HG02610 (cell line): ENCODE results near the gene PTBP1.
A peak's percentile ranks its signal among the peaks of the same experiment; 100 is the strongest.

Source experiments
- ATAC-seq: cut with Tn5 transposase; IDR thresholded peaks from one replicate; pipeline ENCODE4 v1.9.1; 2021; ENCODE audit warnings: mild to moderate bottlenecking, moderate library complexity; ENCODE audit not compliant: unreplicated experiment

Gene PTBP1

GRCh38 chr19:795691-796581 lies 1.3 kb upstream of the PTBP1 start:
- no peak for ATAC-seq

- peak; percentile 35 for ATAC-seq
These were observed 519 bp downstream of the PTBP1 start for GRCh38 chr19:797528-798414.

DNA sequence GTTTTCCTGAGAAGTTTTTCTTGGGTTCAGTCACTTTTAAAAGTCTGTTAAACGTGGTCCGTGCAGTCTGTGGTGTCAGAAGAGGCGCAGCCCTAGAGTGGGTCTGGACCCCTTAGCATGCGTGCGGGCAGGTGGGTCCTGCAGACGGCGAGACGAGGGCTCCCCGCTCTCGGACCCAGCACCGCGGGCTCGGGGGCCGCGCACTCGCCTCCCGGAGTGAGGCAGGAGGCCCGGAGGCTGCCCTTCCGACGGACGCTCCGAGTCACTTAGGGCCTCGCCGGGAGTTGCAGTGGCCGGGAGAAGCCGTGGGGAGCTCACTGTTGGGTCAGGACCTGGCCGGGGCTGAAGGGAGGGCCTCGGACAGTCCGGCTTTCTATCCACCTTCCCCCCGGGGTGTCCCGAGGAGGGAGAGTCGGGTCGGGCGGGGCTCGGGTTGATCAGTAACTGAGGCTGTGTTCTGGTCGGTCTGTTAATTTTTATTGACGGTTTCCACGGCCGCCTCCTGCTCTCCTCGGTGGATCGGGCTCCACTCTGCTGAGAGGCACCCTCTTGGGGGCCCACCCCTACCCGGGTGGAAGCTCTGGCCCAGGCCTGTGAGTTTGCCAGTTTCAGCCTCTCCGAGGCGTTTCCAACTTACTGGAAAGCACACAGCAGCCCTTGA lies 1.3 kb downstream of the PTBP1 start:
- no peak for ATAC-seq

DNA sequence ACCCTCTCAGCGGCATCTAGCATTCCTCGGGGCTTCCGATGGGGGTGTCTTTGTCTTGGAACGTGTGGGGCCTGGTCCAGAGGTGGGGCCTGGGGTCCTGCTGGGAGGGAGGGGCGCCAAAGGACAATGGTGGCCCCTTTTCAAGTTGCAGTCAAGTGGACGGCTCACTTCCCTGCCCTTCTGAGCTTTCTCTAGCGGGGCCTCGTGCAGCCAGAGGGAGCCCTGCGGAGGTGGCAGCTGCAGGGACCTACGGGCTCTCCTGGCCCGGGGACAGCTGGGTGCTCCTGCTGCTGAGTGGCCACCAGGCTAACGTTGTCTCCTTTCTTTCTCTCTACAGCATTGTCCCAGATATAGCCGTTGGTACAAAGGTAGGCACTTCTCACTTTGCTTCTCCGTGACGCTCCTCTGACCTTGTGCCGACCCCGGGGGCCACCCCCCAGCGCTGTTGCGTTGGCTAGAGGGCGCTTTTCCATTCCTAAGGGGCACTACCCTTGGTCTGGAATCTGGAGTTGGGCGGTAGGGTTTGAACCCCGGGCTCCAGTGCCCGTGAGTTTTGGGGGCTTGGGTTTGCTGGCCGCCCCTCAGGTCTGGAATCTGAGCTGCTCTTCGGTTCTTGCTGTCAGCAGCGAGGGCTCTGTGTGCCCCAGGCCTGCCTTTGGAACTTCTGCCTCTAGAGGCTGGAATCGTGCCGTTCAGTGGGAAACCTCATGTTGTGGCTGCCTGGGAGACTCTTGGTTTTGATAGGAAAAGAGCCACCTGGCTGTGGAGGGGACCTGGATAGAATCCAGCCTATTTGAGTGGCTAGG lies 2.0 kb downstream of the PTBP1 start:
- ATAC-seq: no peak

GRCh38 chr19:800360-801029 lies 3.2 kb downstream of the PTBP1 start:
- ATAC-seq: no peak

DNA sequence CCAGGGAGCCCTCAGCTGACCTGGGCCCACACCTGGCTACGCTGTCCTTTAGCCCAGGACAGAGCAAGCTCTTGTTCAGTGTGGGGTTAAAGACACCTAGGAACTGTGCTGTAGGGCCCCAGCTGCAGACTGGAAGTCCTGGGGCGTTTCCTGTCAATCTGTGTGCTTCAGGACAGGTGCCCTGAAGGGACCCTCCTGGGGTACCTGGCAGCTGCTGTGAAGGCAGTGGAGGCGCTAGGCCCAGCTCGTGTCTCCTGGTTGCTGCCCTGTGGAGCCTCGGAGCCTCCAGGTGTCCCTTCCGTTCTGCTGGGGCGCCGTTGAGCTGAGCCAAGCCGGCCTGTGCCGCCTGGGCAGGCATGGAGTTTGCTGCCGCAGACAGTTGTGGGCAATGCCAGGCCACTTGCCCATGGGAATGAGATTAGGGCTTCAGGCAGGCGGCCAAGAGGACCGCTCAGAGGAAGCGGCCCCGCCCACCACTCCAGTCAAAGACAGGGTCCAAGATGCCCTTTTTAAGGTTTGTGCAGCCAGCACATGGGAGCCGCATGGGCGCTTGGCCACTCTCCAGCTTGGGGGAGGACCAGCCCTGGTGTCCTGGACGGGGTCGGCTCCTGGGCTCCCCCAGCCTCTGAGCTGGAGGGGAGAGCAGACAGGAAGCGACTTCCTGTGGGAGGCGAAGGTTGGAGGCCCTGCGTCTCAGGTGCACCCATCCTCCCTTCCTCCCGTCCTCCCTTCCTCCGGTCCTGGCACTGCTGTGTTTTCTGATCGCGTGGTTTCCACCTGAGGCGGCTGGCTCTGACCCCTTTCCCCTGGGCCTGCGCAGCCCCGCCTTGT lies 4.0 kb downstream of the PTBP1 start:
- no peak for ATAC-seq

DNA sequence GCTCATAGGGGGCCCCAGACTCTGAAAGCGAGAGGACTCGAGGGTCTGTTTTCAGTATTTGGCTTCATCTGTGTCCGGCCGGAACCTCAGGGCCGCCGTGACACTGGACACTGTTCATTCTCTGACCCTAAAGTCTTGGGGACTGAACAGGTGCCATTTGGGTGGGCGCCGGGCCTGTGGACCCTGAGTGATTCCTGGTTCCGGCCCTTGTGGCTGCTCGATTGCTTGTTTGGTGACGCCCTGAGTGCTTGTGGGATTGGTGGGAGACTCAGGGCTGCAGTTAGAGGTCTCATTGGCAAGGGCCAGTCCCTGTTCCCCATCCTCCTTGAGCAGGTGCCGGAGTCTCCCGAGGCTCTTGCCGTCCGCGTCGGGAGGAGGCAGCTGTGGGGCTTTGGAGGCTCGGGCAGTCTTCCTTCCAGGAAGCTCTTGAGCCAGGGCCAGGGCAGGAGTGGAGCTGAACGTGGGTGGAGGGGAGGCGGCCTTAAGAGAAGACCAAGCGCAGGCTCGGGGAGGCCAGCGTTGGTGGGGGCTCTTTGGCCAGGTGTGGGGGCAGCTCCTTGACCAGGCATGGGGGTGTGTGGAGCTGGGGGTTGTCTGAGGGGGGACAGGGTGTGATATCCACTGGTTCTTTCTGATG lies 4.7 kb downstream of the PTBP1 start:
- ATAC-seq: no peak

GRCh38 chr19:802498-803098 lies 5.3 kb downstream of the PTBP1 start:
- no peak for ATAC-seq

DNA sequence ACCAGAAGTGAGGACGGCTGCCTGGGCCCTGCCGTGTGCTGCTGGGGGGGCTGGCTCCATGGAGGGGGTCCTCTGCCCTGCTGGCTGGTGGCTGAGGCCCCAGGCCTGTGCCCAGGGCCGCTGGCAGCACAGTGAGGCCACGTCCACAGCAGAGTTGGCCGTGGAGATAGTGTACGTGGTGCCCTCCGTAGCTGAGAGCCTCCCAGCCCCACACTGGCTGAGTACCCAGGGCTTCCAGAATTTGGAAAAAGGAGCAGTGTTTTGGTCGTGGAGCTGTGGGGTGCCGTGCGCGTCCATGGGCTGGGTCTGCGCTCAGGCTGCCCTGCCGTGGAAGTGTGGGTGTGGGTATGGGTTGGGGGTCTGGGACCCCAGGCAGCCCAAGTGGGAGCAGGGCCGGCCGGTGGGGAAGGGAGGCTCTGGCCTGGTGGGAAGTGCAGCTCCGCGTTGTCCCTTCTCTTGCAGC lies 5.9 kb downstream of the PTBP1 start:
- ATAC-seq: no peak

DNA sequence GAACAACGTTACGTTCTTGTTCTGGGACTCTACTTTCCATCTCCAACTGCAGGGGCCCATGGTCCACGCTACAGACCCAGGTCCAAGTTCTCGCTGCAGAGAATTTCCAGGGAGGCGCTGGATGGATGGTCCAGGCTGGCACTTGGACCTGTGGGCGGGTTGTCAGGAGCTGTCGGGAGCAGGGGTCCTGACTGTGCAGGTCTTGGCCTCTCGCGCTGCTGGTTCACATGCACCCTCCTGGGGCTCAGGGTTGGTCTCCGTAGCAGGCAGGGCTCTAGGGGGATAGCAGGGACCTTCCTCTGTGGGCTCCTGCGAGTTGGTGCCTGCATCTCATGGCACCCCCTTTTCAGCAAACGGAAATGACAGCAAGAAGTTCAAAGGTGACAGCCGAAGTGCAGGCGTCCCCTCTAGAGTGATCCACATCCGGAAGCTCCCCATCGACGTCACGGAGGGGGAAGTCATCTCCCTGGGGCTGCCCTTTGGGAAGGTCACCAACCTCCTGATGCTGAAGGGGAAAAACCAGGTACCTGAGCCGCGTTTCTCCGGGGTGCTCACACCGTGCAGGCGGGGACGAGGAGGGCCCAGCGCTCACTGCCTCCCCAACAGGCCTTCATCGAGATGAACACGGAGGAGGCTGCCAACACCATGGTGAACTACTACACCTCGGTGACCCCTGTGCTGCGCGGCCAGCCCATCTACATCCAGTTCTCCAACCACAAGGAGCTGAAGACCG lies 6.6 kb downstream of the PTBP1 start:
- ATAC-seq: no peak

DNA sequence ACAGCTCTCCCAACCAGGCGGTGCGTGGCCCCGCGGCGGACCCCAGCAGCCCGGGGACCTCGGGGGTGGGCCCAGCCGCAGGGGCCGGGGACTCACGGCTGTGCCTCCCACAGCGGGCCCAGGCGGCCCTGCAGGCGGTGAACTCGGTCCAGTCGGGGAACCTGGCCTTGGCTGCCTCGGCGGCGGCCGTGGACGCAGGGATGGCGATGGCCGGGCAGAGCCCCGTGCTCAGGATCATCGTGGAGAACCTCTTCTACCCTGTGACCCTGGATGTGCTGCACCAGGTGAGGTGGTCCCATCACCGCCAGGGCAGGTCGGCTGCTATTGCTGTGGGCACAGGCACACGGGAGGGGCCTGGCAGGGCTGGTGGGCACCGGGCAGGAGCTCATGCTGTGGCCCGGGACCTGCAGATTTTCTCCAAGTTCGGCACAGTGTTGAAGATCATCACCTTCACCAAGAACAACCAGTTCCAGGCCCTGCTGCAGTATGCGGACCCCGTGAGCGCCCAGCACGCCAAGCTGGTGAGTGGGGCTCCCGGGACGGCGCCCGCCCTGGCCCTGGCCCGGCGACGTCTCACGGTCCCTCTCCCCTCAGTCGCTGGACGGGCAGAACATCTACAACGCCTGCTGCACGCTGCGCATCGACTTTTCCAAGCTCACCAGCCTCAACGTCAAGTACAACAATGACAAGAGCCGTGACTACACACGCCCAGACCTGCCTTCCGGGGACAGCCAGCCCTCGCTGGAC lies 7.3 kb downstream of the PTBP1 start:
- no peak for ATAC-seq

GRCh38 chr19:805166-805551 lies 7.9 kb downstream of the PTBP1 start:
- no peak for ATAC-seq

GRCh38 chr19:805600-806550 lies 8.6 kb downstream of the PTBP1 start:
- ATAC-seq: no peak

- no peak for ATAC-seq
These were observed 9.7 kb downstream of the PTBP1 start for GRCh38 chr19:806815-807421.
